Stimulated activated naive CD8-positive, alpha-beta T cell treated with anti-CD3 and anti-CD28 coated beads, Interleukin-15, amount 100 ng/mL, for 72 hours (primary cell): ENCODE data around the gene C16orf74.

Experiments
- ATAC-seq: fragments of 150-1000 bp; cut with Tn5 transposase; 2 replicates; pipeline ENCODE4 v1.10.0; 2021; ENCODE audit warnings: mild to moderate bottlenecking, moderate library complexity
- DNase-seq, 2 donors: peaks; one replicate each; pipeline ENCODE4 v3.0.0; 2021 to 2022
- H3K27ac Mint-ChIP-seq, 2 donors: one replicate each; pipeline ENCODE4 v1.8.0; 2022; ENCODE audit warnings: mild to moderate bottlenecking in 2 of 2, mixed read lengths in 2 of 2, moderate library complexity in 2 of 2
- H3K27me3 Mint-ChIP-seq: one replicate; pipeline ENCODE4 v1.8.0; 2022; ENCODE audit warnings: mixed read lengths
- H3K4me1 Mint-ChIP-seq: one replicate; pipeline ENCODE4 v1.8.0; 2022; ENCODE audit warnings: mild to moderate bottlenecking, mixed read lengths
- H3K4me3 Mint-ChIP-seq, 2 donors: one replicate each; pipeline ENCODE4 v1.8.0; 2022; ENCODE audit warnings: mild to moderate bottlenecking in 2 of 2, mixed read lengths in 2 of 2, moderate library complexity in 1 of 2
- H3K9me3 Mint-ChIP-seq, 2 donors: one replicate each; pipeline ENCODE4 v1.8.0; 2022; ENCODE audit warnings: mixed read lengths in 2 of 2

The C16orf74 gene

GRCh38 chr16:85704900-85705846, 45.7 kb downstream of the C16orf74 start:
- DNase-seq (no peak), ATAC-seq (no peak)
- no peaks in the 10 kb centered on the region for H3K9me3 Mint-ChIP-seq
- H3K27me3 Mint-ChIP-seq: no peaks in the 10 kb centered on the region
- no peaks in the 10 kb centered on the region for H3K4me1 Mint-ChIP-seq
- H3K27ac Mint-ChIP-seq: peak overlapping the region in 1 of 2 donors; percentile 50
- H3K4me3 Mint-ChIP-seq: no peak overlapping the region

GRCh38 chr16:85704011-85704410, 46.9 kb downstream of the C16orf74 start:
- no peak for DNase-seq
- Mint-ChIP-seq H3K4me3 (no peak overlapping the region), H3K9me3 (no peaks in the 10 kb centered on the region), H3K27ac (no peak overlapping the region), H3K27me3 (no peaks in the 10 kb centered on the region), H3K4me1 (no peaks in the 10 kb centered on the region)
- no peak for ATAC-seq

GRCh38 chr16:85699628-85700027, 51.3 kb downstream of the C16orf74 start:
- H3K9me3 Mint-ChIP-seq: no peaks in the 10 kb centered on the region
- no peak overlapping the region for H3K27ac Mint-ChIP-seq
- no peak overlapping the region for H3K4me3 Mint-ChIP-seq
- H3K4me1 Mint-ChIP-seq: no peaks in the 10 kb centered on the region
- no peak for DNase-seq
- no peak for ATAC-seq
- H3K27me3 Mint-ChIP-seq: peaks cover 36% of the 10 kb centered on the region

- no peak for ATAC-seq
- Mint-ChIP-seq H3K27ac (no peak overlapping the region), H3K27me3 (peaks cover 36% of the 10 kb centered on the region), H3K4me3 (no peak overlapping the region), H3K4me1 (no peaks in the 10 kb centered on the region), H3K9me3 (no peaks in the 10 kb centered on the region)
- no peak for DNase-seq
Observed at GRCh38 chr16:85698935-85699558, 51.8 kb downstream of the C16orf74 start.

GRCh38 chr16:85698459-85698891, 52.4 kb downstream of the C16orf74 start:
- ATAC-seq: no peak

GRCh38 chr16:85697431-85697830, 53.5 kb downstream of the C16orf74 start:
- H3K4me1 Mint-ChIP-seq: no peaks in the 10 kb centered on the region
- DNase-seq (no peak), ATAC-seq (no peak)
- peaks cover 46% of the 10 kb centered on the region for H3K27me3 Mint-ChIP-seq
- H3K9me3 Mint-ChIP-seq: no peaks in the 10 kb centered on the region
- H3K4me3 Mint-ChIP-seq: no peak overlapping the region
- no peak overlapping the region for H3K27ac Mint-ChIP-seq

More at GRCh38 chr16:85698459-85698891, 52.4 kb downstream of the C16orf74 start:
- Mint-ChIP-seq H3K4me1 (no peaks in the 10 kb centered on the region), H3K9me3 (no peaks in the 10 kb centered on the region), H3K4me3 (no peak overlapping the region), H3K27ac (no peak overlapping the region), H3K27me3 (peaks cover 41% of the 10 kb centered on the region)
- no peak for DNase-seq

- no peak overlapping the region for H3K4me3 Mint-ChIP-seq
- peaks cover 46% of the 10 kb centered on the region for H3K27me3 Mint-ChIP-seq
- H3K27ac Mint-ChIP-seq: no peak overlapping the region
- DNase-seq: no peak
- no peak for ATAC-seq
- H3K9me3 Mint-ChIP-seq: no peaks in the 10 kb centered on the region
- no peaks in the 10 kb centered on the region for H3K4me1 Mint-ChIP-seq
Observed at GRCh38 chr16:85696781-85697180, 54.1 kb downstream of the C16orf74 start.

GRCh38 chr16:85695196-85696128, 55.4 kb downstream of the C16orf74 start:
- H3K9me3 Mint-ChIP-seq: no peaks in the 10 kb centered on the region
- H3K4me3 Mint-ChIP-seq: no peak overlapping the region
- H3K27ac Mint-ChIP-seq: no peak overlapping the region
- no peaks in the 10 kb centered on the region for H3K4me1 Mint-ChIP-seq
- ATAC-seq (no peak), DNase-seq (no peak)
- peaks cover 55% of the 10 kb centered on the region for H3K27me3 Mint-ChIP-seq

GRCh38 chr16:85690469-85691064, 60.3 kb downstream of the C16orf74 start:
- no peak overlapping the region for H3K27ac Mint-ChIP-seq
- H3K9me3 Mint-ChIP-seq: no peaks in the 10 kb centered on the region
- ATAC-seq (no peak), DNase-seq (no peak)
- peaks cover 32% of the 10 kb centered on the region for H3K4me1 Mint-ChIP-seq
- H3K27me3 Mint-ChIP-seq: peaks cover 34% of the 10 kb centered on the region
- no peak overlapping the region for H3K4me3 Mint-ChIP-seq

- ATAC-seq: no peak
- DNase-seq: no peak
- no peak overlapping the region for H3K27ac Mint-ChIP-seq
- peaks cover 28% of the 10 kb centered on the region for H3K27me3 Mint-ChIP-seq
- H3K9me3 Mint-ChIP-seq: no peaks in the 10 kb centered on the region
- peaks cover 32% of the 10 kb centered on the region for H3K4me1 Mint-ChIP-seq
- peak overlapping the region in 1 of 2 donors; percentile 15 for H3K4me3 Mint-ChIP-seq
Observed at GRCh38 chr16:85689950-85690320, 61.0 kb downstream of the C16orf74 start.

- peak overlapping the region in 1 of 2 donors; percentile 33 for H3K27ac Mint-ChIP-seq
- DNase-seq (no peak), ATAC-seq (no peak)
- peaks cover 25% of the 10 kb centered on the region for H3K27me3 Mint-ChIP-seq
- H3K9me3 Mint-ChIP-seq: no peaks in the 10 kb centered on the region
- peaks cover 32% of the 10 kb centered on the region for H3K4me1 Mint-ChIP-seq
- peak overlapping the region; percentile 75 to 76 for H3K4me3 Mint-ChIP-seq
Observed at GRCh38 chr16:85689285-85689949, 61.5 kb downstream of the C16orf74 start.

- peak; percentile 100 for ATAC-seq
- H3K27ac Mint-ChIP-seq: peak within 1 kb of the TSS; percentile 92 to 97
- H3K27me3 Mint-ChIP-seq: peaks cover 23% of the 10 kb centered on the region
- H3K4me3 Mint-ChIP-seq: peak within 1 kb of the TSS; percentile 90 to 92
- peaks cover 32% of the 10 kb centered on the region for H3K4me1 Mint-ChIP-seq
- no peaks in the 10 kb centered on the region for H3K9me3 Mint-ChIP-seq
- peak; percentile 91 to 94 for DNase-seq
Observed at GRCh38 chr16:85688586-85689284, 62.2 kb downstream of the C16orf74 start, which contains the start of gene GINS2. TSS of gene GINS2 (minus strand) at chr16:85688954. CDS start at chr16:85688898, 56 bp downstream.

- peak overlapping the region; percentile 90 to 92 for H3K4me3 Mint-ChIP-seq
- H3K4me1 Mint-ChIP-seq: peaks cover 32% of the 10 kb centered on the region
- no peaks in the 10 kb centered on the region for H3K9me3 Mint-ChIP-seq
- H3K27me3 Mint-ChIP-seq: peaks cover 15% of the 10 kb centered on the region
- H3K27ac Mint-ChIP-seq: peak overlapping the region; percentile 92 to 97
- ATAC-seq (no peak), DNase-seq (peak in 1 of 2 donors; percentile 26)
Observed at GRCh38 chr16:85687651-85688471, 63.0 kb downstream of the C16orf74 start.
